SK-N-MC (cell line): ENCODE measurements around the gene CDYL.

Experiments used
- DNase-seq: peaks from one replicate; pipeline ENCODE4 v3.0.0-alpha.2; 2011; ENCODE audit warnings: low read depth, low spot score
- H3K27ac ChIP-seq: fragments of 200-600 bp; sonication (generic); 2 replicates; pipeline ENCODE4 v1.5.1; 2016; ENCODE audit warnings: mixed run types
- H3K36me3 ChIP-seq: fragments of 200-600 bp; sonication (generic); 2 replicates; pipeline ENCODE4 v1.6.1; 2017; ENCODE audit warnings: antibody characterized with exemption, low read length, mixed read lengths; ENCODE audit not compliant: insufficient read depth
- H3K4me3 ChIP-seq: fragments of 200-600 bp; sonication (generic); 2 replicates; pipeline ENCODE4 v1.5.1; 2016
- H3K9ac ChIP-seq: fragments of 200-600 bp; sonication (generic); 2 replicates; pipeline ENCODE4 v1.8.0; 2017; ENCODE audit warnings: mixed run types, mixed read lengths; ENCODE audit not compliant: insufficient read length
- H3K9me3 ChIP-seq: fragments of 200-600 bp; sonication (generic); 2 replicates; pipeline ENCODE4 v1.6.1; 2017; ENCODE audit warnings: low read depth, mild to moderate bottlenecking, antibody characterized with exemption, low read length, moderate library complexity, mixed read lengths
- EZH2 ChIP-seq: fragments of 200-600 bp; sonication (generic); IDR thresholded peaks from one replicate; pipeline ENCODE4 v1.6.1; 2017; ENCODE audit warnings: antibody characterized with exemption
- FOXP2 ChIP-seq: optimal IDR thresholded peaks from 2 replicates; pipeline ENCODE3; 2011; ENCODE audit warnings: mild to moderate bottlenecking, moderate library complexity; ENCODE audit not compliant: insufficient read depth; ENCODE audit errors: extremely low read length, control extremely low read depth
- POLR2AphosphoS5 ChIP-seq: IDR thresholded peaks from 2 replicates; pipeline ENCODE4 v1.6.1; 2012; ENCODE audit warnings: mild to moderate bottlenecking, low read depth, low read length, borderline replicate concordance

The CDYL gene

DNA sequence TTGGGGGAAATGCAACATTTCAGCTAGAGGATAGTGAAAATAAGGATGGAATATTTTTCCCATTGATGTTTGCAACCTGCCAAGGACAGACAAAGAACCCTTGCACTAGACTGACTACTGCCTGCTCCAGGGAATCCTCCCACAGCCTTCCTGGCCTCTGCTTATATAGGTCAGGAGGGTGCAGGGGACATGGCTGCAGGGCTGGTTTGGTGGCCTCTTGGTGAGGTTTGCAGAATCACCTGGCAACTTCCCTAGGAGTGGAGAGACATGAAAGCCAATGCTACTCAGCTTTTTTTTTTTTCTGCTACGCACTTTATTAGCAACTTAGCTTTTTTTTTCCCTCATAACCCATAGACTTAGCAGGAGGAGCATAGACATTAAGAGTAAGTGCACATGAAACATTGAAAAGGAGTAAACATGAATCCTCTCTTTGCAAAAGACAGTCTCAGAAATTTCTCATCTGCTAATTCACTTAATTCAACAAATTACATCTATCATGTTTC lies 39.8 kb upstream of the CDYL start:
- H3K27ac ChIP-seq, result no peak overlapping the region
- no peak overlapping the region for H3K4me3 ChIP-seq
- no peaks in the 10 kb centered on the region for H3K9me3 ChIP-seq
- no peak for TF ChIP-seq EZH2
- no peaks in the 10 kb centered on the region for H3K36me3 ChIP-seq
- H3K9ac ChIP-seq, result no peak overlapping the region
- DNase-seq, result no peak

DNA sequence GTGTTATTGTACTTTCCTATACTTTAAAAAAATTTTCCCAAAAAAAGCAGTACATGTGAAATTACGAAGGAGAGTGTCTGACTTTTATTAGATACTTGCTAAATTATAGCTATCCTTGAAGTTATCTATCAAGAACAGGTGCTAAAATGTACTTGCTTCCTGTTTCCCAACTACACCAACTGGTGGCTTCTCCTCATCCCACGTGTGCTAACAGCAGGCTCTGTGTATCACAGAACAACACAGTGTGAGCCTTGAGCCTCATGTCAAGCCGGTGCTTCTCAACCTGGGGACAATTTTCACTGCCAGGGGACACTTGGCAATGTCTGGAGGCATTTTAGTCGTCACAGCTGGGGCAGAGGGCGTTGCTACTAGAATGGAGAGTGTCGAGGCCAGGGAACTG lies 36.2 kb upstream of the CDYL start:
- Histone ChIP-seq H3K9me3 (no peaks in the 10 kb centered on the region), H3K9ac (no peak overlapping the region), H3K4me3 (no peak overlapping the region), H3K27ac (no peak overlapping the region), H3K36me3 (no peaks in the 10 kb centered on the region)
- TF ChIP-seq POLR2AphosphoS5 (no peak), FOXP2 (no peak)
- DNase-seq, result no peak

DNA sequence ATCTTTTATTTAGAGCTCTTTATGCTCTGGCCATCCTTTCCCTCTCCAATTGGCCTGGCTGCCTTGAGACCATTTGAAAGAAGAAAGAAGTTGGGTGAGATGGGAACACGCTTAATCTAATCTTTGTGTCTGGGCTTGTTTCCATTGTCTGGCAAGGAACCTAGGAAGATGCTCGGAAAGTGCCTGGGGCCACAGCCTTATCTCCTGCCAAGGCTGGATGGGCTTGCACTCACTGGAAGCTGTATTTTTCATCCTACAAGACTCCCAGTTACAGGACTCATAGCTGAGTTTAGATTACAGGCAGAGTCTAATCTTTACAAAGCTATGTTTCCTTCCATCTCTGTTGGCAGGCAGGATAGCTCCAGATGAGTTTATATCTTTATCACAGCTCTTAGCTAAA lies 33.1 kb upstream of the CDYL start:
- Histone ChIP-seq H3K4me3 (no peak overlapping the region), H3K9ac (no peak overlapping the region), H3K27ac (no peak overlapping the region), H3K36me3 (no peaks in the 10 kb centered on the region), H3K9me3 (no peaks in the 10 kb centered on the region)
- DNase-seq, result no peak
- TF ChIP-seq EZH2, result no peak

DNA sequence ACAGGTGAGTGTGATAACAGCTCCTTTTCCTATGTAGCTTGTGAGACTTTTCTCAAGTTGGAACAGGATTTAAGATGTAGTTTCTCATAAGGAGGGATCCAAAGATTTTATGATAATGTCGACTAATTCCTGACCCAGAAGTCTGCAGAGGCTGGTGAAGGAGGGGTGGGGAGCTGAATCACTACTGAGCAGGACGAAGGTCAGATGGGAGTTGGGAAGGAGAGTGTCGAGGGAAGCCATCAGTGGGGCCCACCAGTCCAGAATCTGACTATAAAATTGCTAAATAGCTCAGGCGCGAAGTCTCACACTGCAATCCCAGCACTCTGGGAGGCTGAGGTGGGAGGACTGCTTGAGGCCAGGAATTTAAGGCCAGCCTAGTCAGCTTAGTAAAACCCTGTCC lies 32.3 kb upstream of the CDYL start:
- no peaks in the 10 kb centered on the region for H3K36me3 ChIP-seq
- no peak overlapping the region for H3K4me3 ChIP-seq
- no peak overlapping the region for H3K9ac ChIP-seq
- DNase-seq, result no peak
- no peak overlapping the region for H3K27ac ChIP-seq
- TF ChIP-seq EZH2 (no peak), POLR2AphosphoS5 (no peak), FOXP2 (no peak)
- H3K9me3 ChIP-seq, result no peaks in the 10 kb centered on the region

DNA sequence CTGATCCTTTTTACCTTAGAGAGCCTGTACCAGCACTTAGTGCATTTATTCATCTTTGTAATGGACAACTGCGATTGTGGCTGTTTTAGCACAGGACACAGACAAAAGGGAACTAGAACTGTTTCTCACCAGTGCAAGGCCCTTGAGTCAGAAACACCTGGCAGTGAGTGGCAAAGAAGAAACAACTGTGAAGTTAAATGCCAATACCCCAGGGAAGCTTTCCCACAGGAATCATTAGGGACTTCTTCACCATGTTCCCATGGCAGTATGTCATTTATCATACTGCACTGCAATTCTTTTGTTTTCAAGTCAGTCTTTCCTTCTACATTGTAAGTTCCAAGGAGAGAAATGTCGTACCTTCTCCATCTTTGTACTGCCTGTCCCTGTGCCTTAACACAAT lies 28.6 kb upstream of the CDYL start:
- Histone ChIP-seq H3K36me3 (no peaks in the 10 kb centered on the region), H3K4me3 (no peak overlapping the region), H3K9me3 (no peaks in the 10 kb centered on the region), H3K27ac (no peak overlapping the region), H3K9ac (no peak overlapping the region)
- DNase-seq, result no peak
- no peak for TF ChIP-seq EZH2
- TF ChIP-seq FOXP2, result no peak

DNA sequence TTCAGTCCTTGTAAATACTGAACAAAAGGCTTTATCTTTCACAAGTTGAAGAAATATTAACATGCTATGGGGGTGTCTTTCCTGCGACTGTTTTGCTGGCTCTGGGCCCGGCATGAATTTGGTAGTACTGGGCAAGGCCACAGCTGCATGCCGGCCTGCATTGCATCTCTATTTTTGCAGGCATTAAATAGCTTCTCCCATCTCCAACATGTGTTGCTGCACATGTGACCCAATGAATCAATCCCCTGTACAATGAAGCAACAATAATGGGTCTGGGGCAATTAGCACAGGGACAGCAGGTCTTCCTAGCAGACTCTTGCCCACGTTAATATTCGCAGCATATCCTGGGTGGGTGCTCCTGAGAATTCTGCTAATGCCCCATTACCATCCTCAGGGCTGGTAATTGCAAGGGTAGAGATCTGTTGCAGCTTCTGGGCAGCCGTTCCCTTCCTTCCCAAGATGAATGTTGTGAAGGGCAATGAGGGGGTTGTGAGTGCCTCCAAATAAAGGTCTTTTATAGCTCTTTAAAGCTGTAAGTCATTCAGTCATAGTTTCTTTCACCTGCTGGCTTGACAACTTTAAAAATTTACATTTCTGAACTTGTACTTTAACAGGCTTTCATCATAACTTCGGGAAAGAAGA lies 24.3 kb upstream of the CDYL start:
- Histone ChIP-seq H3K27ac (no peak overlapping the region), H3K4me3 (no peak overlapping the region), H3K9me3 (no peaks in the 10 kb centered on the region), H3K36me3 (no peaks in the 10 kb centered on the region), H3K9ac (no peak overlapping the region)
- DNase-seq, result no peak
- TF ChIP-seq POLR2AphosphoS5 (no peak), EZH2 (no peak), FOXP2 (no peak)

DNA sequence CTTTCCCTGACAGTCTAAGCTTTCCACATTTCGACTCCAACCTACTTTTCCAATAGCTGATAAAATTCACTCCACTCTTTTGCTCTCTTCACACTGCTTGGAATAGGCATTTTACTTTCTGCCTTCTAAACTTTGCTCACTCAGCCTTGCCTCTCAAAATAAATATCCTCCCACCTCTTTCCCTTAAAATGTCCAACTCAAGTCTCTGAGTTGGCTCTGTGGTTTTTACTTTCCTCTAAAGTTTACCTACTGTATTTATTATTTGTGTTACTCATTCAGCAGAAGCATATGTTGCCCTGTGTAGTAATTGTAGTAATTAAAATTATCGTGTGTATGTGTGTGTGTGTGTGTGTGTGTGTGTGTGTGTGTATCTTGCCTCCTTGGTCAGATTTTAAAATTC lies 20.0 kb upstream of the CDYL start:
- no peak for TF ChIP-seq EZH2
- no peak for TF ChIP-seq FOXP2
- no peak for TF ChIP-seq POLR2AphosphoS5
- no peak overlapping the region for H3K4me3 ChIP-seq
- H3K27ac ChIP-seq, result no peak overlapping the region
- DNase-seq, result no peak
- no peak overlapping the region for H3K9ac ChIP-seq
- H3K9me3 ChIP-seq, result no peaks in the 10 kb centered on the region
- H3K36me3 ChIP-seq, result no peaks in the 10 kb centered on the region

DNA sequence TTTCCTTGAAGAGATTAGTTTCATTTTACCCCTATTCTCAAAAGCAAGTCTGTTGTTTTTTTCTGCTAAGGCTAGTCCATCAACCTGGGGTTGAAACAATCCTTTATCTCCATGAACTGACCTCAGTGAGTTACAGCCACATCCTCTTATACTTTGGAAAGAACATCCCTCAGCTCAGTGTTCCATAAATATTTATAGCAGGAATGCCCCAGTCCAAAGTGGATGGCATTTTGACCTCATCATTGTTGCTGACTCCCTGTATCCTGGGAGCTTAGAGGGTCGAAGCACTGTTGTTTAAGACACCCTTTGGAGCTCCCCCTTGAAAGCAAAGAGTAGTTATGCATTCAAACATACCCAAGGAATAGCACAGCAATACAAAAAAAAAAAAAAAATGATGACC lies 16.2 kb upstream of the CDYL start:
- no peak overlapping the region for H3K27ac ChIP-seq
- H3K4me3 ChIP-seq, result no peak overlapping the region
- H3K9ac ChIP-seq, result no peak overlapping the region
- TF ChIP-seq FOXP2, result no peak
- no peak for TF ChIP-seq EZH2
- TF ChIP-seq POLR2AphosphoS5, result no peak
- H3K36me3 ChIP-seq, result no peaks in the 10 kb centered on the region
- no peak for DNase-seq
- no peaks in the 10 kb centered on the region for H3K9me3 ChIP-seq

DNA sequence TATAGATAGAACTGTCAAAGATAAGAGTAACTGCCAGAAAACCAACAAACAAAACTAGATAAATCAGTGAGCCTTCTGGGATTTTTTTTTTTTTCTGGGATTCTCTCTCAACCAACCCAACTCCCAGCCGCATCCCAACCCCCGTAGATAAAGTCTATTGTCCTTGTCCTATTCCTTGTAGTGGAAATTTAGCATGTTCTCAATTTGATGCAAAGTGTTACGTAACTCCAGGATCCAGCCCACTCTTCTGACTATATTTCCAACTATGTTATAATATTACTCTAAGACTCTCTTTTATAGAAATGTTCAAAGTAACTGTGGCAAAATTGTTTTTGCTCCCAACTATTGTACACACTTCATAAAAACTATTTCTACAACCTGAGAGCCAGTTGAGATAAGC lies 15.4 kb upstream of the CDYL start:
- DNase-seq, result no peak
- Histone ChIP-seq H3K9ac (no peak overlapping the region), H3K27ac (no peak overlapping the region), H3K9me3 (no peaks in the 10 kb centered on the region), H3K4me3 (no peak overlapping the region), H3K36me3 (no peaks in the 10 kb centered on the region)
- no peak for TF ChIP-seq POLR2AphosphoS5
- TF ChIP-seq EZH2, result no peak
- TF ChIP-seq FOXP2, result no peak

DNA sequence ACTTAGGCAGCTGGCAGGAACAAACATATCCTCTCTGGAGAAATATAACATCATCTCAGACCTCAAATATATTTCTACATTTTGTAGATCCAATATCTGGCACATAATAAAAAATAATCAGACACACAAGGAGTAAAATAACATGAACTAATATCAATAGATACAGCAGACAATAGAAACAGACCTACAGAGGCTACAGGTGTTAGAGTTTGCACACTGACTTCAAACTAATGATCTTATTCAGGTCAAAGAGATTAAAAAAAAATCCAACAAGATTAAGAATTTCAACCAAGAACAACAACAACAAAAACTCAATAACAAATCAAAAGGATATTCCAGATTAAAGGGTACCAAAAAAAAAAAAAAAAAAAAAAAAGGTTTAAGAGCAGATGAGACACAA lies 13.9 kb upstream of the CDYL start:
- Histone ChIP-seq H3K4me3 (no peak overlapping the region), H3K27ac (no peak overlapping the region), H3K9me3 (no peaks in the 10 kb centered on the region), H3K9ac (no peak overlapping the region), H3K36me3 (no peaks in the 10 kb centered on the region)
- DNase-seq, result no peak
- TF ChIP-seq FOXP2, result no peak
